Retinal pigment epithelial cell (primary cell): Measurements from ENCODE around the gene CHD5.

ENCODE experiments used
- DNase-seq: peaks from one replicate; pipeline ENCODE4 v3.0.0-alpha.2; 2010; ENCODE audit warnings: low read depth
- H3K4me3 ChIP-seq: 2 replicates; pipeline ENCODE4 v1.5.1; 2011; ENCODE audit warnings: mild to moderate bottlenecking, low read length, control low read depth, moderate library complexity
- TF ChIP-seq, protein P1 (sequence below): conservative IDR thresholded peaks from 2 replicates; pipeline ENCODE4 v1.5.1; 2011; ENCODE audit warnings: low read depth, low read length, control low read depth, inconsistent platforms

CHD5 gene

DNA sequence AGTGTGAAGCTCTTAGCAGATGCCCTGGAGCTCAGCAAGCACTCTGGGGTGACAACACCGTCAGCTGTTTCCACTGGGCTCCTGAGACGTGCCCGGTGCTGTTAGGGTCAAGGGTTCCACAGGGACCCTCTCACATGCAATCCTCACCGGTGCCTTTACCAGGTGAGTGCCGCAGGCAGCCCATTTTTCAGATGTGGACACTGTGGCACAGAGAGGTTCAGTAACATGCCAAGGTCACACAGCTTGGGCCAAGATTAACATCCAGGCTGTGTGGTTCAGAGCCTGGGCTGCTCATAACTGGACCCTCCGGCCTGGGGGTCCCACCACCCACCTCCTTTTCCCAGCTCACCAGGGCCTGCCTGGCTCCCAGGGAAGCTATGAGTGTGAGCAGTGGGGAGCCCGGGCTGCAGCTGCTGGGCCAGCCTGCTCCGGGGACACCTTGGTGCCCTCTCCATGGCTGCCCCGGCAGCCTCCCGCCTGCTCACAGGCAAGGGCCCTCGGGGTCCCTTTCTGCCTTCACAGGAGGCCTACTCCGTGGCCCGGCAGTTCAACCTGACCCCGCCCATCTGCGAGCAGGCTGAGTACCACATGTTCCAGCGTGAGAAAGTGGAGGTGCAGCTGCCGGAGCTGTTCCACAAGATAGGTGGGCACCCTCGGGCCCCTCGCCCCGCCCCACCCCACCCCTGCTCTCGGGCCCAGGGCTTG is 85.2 kb downstream of the CHD5 start:
- H3K4me3 ChIP-seq, result no peak overlapping the region
- TF ChIP-seq, protein P1, sequence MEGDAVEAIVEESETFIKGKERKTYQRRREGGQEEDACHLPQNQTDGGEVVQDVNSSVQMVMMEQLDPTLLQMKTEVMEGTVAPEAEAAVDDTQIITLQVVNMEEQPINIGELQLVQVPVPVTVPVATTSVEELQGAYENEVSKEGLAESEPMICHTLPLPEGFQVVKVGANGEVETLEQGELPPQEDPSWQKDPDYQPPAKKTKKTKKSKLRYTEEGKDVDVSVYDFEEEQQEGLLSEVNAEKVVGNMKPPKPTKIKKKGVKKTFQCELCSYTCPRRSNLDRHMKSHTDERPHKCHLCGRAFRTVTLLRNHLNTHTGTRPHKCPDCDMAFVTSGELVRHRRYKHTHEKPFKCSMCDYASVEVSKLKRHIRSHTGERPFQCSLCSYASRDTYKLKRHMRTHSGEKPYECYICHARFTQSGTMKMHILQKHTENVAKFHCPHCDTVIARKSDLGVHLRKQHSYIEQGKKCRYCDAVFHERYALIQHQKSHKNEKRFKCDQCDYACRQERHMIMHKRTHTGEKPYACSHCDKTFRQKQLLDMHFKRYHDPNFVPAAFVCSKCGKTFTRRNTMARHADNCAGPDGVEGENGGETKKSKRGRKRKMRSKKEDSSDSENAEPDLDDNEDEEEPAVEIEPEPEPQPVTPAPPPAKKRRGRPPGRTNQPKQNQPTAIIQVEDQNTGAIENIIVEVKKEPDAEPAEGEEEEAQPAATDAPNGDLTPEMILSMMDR, result no peak
- DNase-seq, result no peak

DNA sequence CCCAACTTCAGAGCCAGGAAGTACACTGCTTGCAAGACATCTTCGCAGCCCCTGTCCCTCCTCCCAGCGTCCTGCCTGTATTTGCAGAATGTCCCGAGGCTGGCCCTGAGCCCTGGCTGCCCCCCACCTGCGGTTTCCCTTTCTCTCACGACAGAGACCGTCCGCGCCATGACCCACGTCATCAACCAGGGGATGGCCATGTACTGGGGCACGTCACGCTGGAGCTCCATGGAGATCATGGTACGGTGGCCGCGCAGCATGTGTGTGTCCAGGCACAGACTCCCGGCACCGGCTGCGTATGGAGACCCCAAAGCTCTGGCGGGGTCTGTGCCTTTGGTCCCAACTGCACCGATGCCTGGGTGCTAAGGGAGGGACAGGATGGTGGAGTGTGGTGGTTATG is 85.9 kb downstream of the CHD5 start:
- TF ChIP-seq, protein P1, result no peak
- H3K4me3 ChIP-seq, result no peak overlapping the region
- DNase-seq, result no peak

DNA sequence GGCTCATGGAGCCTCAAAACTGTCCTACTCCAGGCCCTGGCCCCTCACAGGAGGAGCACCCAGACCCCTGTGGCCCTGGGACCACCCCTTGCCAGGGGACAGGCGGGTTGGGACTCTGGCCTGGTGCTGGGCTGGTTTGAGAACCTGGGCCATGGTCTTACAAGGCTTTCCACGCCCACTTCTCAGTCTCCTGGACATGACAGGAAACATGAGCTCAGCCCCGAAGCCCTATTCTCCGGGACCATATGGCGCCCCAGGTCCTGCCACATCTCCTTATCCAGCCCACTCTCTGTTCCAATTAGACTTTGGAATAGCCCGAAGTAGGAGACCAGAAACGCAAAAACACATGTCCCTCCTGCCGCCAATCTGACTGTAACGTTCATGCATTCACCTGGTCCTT is 86.5 kb downstream of the CHD5 start:
- H3K4me3 ChIP-seq, result no peak overlapping the region
- TF ChIP-seq, protein P1, result no peak
- no peak for DNase-seq

DNA sequence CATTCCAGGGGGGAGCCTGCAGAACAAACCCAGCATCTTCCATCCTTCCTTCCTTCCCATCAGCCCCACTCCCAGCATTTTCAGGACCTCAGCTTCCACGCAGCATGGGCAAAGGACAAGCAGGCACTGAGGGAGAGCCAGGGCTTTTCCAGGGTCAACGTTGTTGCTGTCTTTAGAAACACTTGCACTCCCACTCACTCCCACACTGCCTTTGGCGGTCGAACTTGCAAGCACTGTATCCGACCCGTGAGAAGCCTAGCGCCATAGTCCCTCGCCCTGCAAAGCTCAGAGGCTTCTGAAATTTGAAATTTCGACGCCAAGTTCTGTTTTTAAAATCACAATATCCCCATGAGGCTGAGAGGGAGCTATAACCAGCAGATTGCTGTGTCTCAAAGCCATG is 87.0 kb downstream of the CHD5 start:
- H3K4me3 ChIP-seq, result no peak overlapping the region
- TF ChIP-seq, protein P1, result no peak
- DNase-seq, result no peak

DNA sequence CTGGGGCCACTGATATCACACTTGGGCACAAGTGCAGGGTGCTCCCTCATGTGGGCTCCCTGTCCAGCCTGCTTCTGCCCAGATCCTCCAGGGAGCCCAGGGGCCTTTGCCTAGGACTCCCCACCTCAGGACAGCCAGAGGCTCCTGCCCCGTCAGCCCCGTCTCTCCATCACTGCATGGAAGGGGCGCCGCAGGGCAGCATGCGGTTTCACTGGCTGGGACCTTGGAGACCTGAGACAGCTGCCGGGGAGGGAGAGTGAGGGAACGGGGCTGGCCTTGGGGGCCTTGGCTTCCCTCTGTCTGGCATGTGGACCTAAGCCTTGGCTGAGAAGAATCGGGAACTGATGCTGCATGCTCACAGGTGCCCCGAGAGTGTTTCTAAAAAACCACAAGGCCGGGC is 87.9 kb downstream of the CHD5 start:
- DNase-seq, result no peak
- H3K4me3 ChIP-seq, result no peak overlapping the region
- TF ChIP-seq, protein P1, result no peak

DNA sequence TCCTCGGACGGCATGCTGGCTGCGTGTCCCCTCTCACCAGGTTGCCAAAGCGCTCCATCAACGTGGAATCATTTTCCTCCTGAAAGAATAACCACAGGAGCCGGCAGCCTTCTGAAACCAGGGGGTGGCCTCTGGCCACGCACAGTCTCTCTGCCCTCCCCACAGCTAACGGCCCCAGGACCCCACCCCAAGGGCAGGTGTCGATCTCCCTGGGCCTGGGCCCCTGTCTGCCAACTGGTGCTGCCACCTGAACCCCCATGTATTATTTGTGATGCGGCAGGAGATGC is 88.4 kb downstream of the CHD5 start:
- no peak for DNase-seq
- TF ChIP-seq, protein P1, result no peak
- H3K4me3 ChIP-seq, result no peak overlapping the region

DNA sequence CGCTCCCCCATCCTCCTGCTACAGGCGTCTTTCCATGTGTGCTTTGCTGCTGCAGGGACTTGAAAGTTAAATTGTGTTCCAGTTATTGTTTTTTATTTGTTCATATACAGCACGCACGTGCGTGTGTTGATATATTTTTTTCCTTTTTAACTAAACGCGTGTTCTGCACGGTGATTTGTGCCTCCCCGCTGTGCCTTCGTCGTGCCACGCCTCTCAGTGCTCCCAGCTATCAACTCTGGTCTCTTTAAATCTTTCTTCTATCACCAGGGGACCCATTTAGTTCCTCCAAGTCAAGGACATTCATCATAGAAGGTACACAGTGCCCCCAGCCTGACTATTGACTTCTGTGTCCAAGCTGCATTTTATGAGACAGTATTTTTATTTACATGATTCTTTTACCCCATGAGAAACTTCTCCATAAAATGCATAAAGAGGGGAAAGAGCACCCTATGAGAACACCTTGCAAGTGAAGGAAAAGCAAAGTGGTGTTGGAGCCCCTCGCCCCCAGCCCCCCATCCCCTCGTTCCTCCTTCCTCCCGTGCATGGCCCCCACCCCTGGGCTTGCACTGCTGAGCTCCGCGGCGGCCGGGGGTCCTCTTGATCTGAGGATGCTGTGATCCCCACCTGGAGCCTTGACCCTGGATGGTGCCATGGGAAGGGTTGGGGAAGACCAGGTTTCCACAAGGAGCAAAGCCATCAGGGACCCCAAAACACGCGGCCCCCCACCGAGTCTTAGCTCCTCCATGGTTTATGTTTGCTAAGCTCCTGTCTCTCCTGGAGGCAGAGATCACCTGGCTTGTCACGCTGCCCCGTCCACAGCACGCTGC is 88.9 kb downstream of the CHD5 start:
- TF ChIP-seq, protein P1, result no peak
- no peak for DNase-seq
- no peak overlapping the region for H3K4me3 ChIP-seq
